NCI-H1436 treated with DMSO at 0.1 percent for 48 hours (cell line): Measurements from ENCODE around the gene PPP1R14C.

Experiments
- DNase-seq: peaks from one replicate; lab custom pipeline; 2025; lab: John Stamatoyannopoulos, UW

PPP1R14C gene

DNA sequence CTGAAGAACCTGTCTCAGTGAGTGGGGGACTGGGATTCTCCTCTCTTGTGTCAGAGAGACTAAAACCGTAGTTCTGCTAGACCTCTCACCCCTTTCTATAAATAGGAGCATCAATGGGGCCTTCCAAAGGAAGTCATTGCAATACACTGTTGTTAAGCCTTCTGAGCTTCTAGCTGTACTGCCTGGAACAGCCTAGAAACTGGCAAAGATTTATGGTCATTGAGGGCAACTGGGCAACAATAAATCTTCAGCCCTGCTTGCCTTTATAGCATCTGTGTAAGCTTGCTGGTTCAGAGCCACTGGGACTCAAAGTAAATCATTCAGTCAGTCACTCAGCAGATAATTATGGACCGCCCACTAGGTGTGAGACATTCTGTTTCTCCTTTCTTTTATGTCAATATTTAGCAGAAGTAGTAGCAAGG is 53.2 kb downstream of the PPP1R14C start:
- DNase-seq = no peak

GRCh38 chr6:150196942-150197745 is 54.3 kb downstream of the PPP1R14C start:
- no peak for DNase-seq

- no peak for DNase-seq
These were observed 55.7 kb downstream of the PPP1R14C start for GRCh38 chr6:150198532-150198931.

- DNase-seq = no peak
These were observed 56.4 kb downstream of the PPP1R14C start for GRCh38 chr6:150199241-150199640.

- DNase-seq = no peak
These were observed 57.7 kb downstream of the PPP1R14C start for GRCh38 chr6:150200428-150201100.

GRCh38 chr6:150201285-150201684 is 58.4 kb downstream of the PPP1R14C start:
- DNase-seq = no peak

- no peak for DNase-seq
These were observed 59.0 kb downstream of the PPP1R14C start for GRCh38 chr6:150201772-150202329.

DNA sequence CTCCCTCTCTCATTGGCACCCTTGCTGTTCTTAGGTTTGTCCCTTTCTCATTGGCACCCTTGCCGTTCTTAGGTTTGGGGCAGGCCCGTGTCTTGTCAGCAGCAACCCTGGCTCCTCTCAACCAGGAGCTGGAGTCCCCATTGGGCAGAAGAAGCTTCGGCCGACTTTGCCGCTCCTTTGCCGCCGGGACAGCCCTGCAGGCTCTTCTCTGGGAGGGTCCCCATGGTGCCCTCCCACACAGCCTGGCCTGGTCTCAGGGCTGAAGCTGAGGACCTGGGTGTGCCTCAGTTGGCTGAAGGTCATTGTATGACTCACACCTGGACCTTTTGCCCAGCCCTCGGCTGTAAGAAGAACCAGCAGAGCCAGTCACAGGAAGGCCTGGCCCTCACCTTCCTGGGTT is 59.6 kb downstream of the PPP1R14C start:
- no peak for DNase-seq

GRCh38 chr6:150202934-150203333 is 60.1 kb downstream of the PPP1R14C start:
- no peak for DNase-seq

GRCh38 chr6:150203378-150203777 is 60.5 kb downstream of the PPP1R14C start:
- DNase-seq = no peak

GRCh38 chr6:150203871-150204545 is 61.2 kb downstream of the PPP1R14C start:
- DNase-seq = no peak

DNA sequence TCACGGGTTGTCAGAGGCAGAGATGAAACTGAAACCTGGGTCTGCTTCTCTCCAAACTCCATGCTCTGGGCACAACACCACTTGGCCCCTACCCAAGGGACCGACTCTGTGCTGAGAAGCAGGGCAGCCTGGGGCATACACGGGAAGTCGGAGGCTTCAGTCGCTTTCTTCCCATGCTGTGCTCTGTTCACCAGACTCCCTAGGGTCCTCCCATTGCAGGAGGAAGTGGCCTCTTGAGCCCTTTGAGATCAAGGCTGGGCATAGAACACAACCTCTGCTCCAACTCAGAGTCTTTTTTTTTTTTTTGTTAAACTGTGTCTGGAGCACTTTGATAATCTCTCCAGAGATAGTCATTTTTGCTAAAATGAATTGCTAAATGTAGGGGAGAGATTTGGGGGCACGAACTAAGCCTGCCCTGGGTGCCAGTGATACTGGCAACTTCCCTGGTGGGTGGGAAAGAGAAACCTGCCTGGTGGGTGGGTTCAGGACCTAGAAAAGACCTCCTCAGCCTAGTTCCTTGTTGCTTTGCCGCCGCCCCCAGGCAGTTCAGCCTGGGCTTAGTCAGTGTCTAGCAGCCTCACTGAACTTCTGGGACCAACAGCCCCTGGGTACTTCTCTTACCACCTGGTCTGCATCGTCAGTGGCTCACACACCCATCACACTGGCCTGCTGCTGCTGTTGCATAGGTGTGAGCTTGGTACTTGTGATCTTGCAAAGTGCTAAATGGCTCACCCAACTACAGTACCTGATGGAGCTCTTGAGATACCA is 62.0 kb downstream of the PPP1R14C start:
- DNase-seq = no peak

GRCh38 chr6:150207931-150208570 is 65.2 kb downstream of the PPP1R14C start:
- DNase-seq = no peak

GRCh38 chr6:150208611-150209352 is 65.9 kb downstream of the PPP1R14C start:
- no peak for DNase-seq

GRCh38 chr6:150209415-150209814 is 66.6 kb downstream of the PPP1R14C start:
- DNase-seq = no peak

- DNase-seq = no peak
These were observed 69.1 kb downstream of the PPP1R14C start for GRCh38 chr6:150211700-150212511.

GRCh38 chr6:150212778-150213177 is 69.9 kb downstream of the PPP1R14C start:
- no peak for DNase-seq

- DNase-seq = no peak
These were observed 70.5 kb downstream of the PPP1R14C start for GRCh38 chr6:150213301-150213700.

- no peak for DNase-seq
These were observed 71.5 kb downstream of the PPP1R14C start for GRCh38 chr6:150214310-150214709.
